A673 (cell line): Measurements from ENCODE around the gene CYSTM1.

Experiments used
- CTCF ChIP-seq: fragments of 300-800, 200-600 bp; sonication (generic); conservative IDR thresholded peaks from 2 replicates; pipeline ENCODE4 v1.5.1; 2017; ENCODE audit warnings: low read depth, mild to moderate bottlenecking, antibody characterized with exemption, low read length, moderate library complexity, mixed read lengths
- EZH2 ChIP-seq: fragments of 200-600 bp; sonication (generic); IDR thresholded peaks from 2 replicates; pipeline ENCODE4 v1.6.1; 2017; ENCODE audit warnings: borderline replicate concordance, low read depth, mild to moderate bottlenecking, mixed read lengths, antibody characterized with exemption, low read length; ENCODE audit not compliant: poor library complexity, severe bottlenecking

GRCh38 chr5:140245341-140245740, 70.4 kb downstream of the CYSTM1 start:
- TF ChIP-seq CTCF (no peak), EZH2 (no peak)
